Mucosa of descending colon (tissue), 3 donors: ENCODE measurements around the gene PHLDA1. TPM values are rescaled to one million over a fixed set of nuclear protein-coding genes. Genes with fewer than 3 reads are reported as not detected.

Experiments used
- ATAC-seq: fragments of 200-7000 bp; cut with Tn5 transposase; one replicate; pipeline ENCODE4 v1.9.1; 2020; ENCODE audit warnings: mild to moderate bottlenecking, moderate library complexity
- DNase-seq, 3 donors: peaks; one replicate each; pipeline ENCODE4 v3.0.0-alpha.2; 2020
- H3K36me3 ChIP-seq: fragments of 200-600 bp; one replicate; pipeline ENCODE4 v1.8.0; 2021; ENCODE audit warnings: low read depth, mild to moderate bottlenecking
- H3K4me1 ChIP-seq: fragments of 200-600 bp; one replicate; pipeline ENCODE4 v1.8.0; 2021; ENCODE audit warnings: low read depth, mild to moderate bottlenecking
- H3K4me3 ChIP-seq: fragments of 200-600 bp; one replicate; pipeline ENCODE4 v1.8.0; 2021; ENCODE audit warnings: mild to moderate bottlenecking
- H3K9me3 ChIP-seq: fragments of 200-600 bp; one replicate; pipeline ENCODE4 v1.8.0; 2021; ENCODE audit warnings: mild to moderate bottlenecking
- intact Hi-C, 2 donors: fragments of 100-400 bp; cut with DNase I in 1 of 2; cut with micrococcal nuclease in 1 of 2; formaldehyde crosslinking; loops; one replicate each; pipeline versions ENCODE4 v1.11.0 to v1.11.1; 2022; cut with DNase I, micrococcal nuclease
- total RNA-seq, 3 donors: library from RNA; stranded (reverse); fragmentation: NEBNext Ultra II Directional in 2 of 3; extraction: Animal tissue kit (Norgen Biotek cat#: 25700) in 2 of 3; gene quantifications; one replicate each; pipeline versions ENCODE4 v1.2.1 to v1.2.4, GENCODE V29; 2021 to 2023
- TF ChIP-seq, protein P1 (sequence below): fragments of 200-600 bp; IDR thresholded peaks from one replicate; pipeline ENCODE4 v1.8.0; 2022; ENCODE audit warnings: antibody characterized with exemption, mild to moderate bottlenecking
- donor health status: DM: no; HTN: no; CAD: no; lungs with moderate emphysema.
- donor health status: DM: no; HTN: no; CAD: no.
- donor health status: DM: no; HTN: yes; CAD: no.

The PHLDA1 gene
- total RNA-seq, 3 donors from 2014 or later: 2.2 to 8.8 (median 3.5) TPM

DNA sequence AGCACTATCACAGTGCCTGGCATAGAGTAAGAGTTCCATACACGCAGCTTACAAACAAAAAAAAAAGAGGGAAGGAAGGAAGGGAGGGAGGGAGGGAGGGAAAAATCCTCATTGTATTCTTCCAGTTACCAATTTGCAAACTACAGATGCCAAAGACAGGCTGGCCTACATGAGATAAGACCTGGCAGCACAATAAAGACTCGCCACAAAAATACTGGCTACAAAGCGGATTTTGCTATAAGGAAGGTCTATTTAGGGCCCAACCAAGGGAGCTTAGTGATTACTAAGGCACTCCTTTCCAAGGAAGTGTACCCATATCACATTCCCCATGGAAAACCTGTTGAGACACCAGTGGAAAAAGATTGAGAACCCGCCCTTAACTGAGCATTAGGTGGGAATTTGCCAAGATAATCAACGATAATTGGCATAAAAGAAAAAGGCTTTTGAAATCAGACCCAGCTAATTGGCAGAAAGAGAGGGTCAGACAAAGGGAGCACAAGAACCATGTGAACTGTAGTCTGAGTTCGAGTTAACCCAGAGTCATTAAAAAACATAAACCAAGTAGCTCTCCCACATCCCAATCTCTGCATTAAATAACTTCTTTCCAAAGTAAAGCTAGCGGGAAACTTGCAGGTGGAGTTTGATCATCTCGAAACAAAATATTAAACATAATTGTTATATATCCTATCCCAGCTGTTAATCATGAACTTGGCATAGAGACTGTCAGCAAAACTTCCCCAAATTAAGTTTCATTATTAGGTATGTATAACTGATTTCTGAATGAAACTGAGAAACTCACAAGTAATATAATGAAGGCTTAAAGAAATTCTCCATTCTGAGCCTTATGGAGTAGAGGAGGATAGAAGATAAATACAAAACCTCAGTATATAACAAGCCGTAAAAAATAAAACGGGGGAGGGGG is 50.1 kb downstream of the PHLDA1 start:
- Histone ChIP-seq H3K9me3 (no peaks in the 10 kb centered on the region), H3K4me3 (no peak overlapping the region), H3K4me1 (peaks cover 20% of the 10 kb centered on the region), H3K36me3 (no peaks in the 10 kb centered on the region)
- DNase-seq (no peak), ATAC-seq (no peak)
- intact Hi-C loops: no loop called here
- TF ChIP-seq, protein P1, sequence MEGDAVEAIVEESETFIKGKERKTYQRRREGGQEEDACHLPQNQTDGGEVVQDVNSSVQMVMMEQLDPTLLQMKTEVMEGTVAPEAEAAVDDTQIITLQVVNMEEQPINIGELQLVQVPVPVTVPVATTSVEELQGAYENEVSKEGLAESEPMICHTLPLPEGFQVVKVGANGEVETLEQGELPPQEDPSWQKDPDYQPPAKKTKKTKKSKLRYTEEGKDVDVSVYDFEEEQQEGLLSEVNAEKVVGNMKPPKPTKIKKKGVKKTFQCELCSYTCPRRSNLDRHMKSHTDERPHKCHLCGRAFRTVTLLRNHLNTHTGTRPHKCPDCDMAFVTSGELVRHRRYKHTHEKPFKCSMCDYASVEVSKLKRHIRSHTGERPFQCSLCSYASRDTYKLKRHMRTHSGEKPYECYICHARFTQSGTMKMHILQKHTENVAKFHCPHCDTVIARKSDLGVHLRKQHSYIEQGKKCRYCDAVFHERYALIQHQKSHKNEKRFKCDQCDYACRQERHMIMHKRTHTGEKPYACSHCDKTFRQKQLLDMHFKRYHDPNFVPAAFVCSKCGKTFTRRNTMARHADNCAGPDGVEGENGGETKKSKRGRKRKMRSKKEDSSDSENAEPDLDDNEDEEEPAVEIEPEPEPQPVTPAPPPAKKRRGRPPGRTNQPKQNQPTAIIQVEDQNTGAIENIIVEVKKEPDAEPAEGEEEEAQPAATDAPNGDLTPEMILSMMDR: no peak

DNA sequence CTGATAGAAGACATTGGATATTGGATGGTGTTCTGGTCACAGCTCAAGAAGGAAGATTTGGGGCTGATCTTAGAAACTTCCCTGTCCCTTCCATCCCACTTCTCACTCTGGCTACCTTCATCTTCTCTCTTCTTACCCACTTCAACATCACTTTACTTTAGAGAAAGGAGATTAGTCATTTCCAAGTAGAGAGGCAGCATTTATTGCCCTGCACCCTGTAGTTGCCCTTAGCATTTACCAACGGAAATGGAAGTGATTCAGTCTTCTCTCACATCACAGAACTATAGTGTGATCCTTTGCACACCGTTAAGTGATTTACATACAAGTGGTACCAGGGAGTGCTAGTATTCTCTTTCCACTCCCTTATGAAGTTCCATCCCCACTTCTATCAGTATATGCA is 52.4 kb downstream of the PHLDA1 start:
- Histone ChIP-seq H3K4me1 (peaks cover 10% of the 10 kb centered on the region), H3K4me3 (no peak overlapping the region), H3K9me3 (no peaks in the 10 kb centered on the region), H3K36me3 (no peaks in the 10 kb centered on the region)
- TF ChIP-seq, protein P1: no peak
- ATAC-seq (peak; percentile 31), DNase-seq (no peak)
- intact Hi-C loops: no loop called here

GRCh38 chr12:75978677-75979076 is 52.9 kb downstream of the PHLDA1 start:
- intact Hi-C loops: no loop called here
- H3K4me3 ChIP-seq: no peak overlapping the region
- TF ChIP-seq, protein P1: no peak
- no peak for ATAC-seq
- no peak for DNase-seq
- no peaks in the 10 kb centered on the region for H3K9me3 ChIP-seq
- H3K4me1 ChIP-seq: peaks cover 10% of the 10 kb centered on the region
- H3K36me3 ChIP-seq: no peaks in the 10 kb centered on the region

DNA sequence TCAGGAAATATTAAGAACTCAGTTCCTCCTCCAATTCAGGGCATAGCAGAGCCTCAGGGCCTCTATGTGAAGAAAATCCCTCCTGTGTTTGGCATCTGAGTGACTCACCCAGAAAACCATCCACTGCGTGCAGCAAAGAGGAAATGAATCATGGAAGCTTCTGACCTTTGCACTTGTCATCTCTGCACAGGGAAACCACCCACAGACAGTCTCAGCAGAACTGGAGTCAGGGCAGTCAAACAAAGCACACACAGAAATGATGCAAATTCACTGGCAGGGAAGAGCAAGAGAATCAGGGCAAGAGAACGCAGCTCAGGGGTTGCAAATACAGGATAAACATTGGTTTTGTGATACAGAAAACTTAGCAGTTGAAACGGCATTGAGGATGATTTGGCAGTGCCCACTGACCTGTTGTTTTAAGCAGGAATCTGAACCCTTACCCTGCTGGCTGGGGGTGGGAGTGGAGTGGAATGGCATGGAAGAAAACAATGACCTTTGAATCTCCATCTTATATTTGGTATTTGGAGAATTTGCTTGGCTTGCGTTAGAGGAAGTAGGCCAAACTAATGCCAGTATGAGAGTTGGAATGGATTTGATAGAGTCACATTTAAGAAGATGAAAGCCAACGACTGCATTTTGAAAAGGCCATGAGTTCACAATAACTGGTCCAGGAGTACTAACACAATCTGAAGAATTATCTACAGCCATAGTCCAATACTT is 53.5 kb downstream of the PHLDA1 start:
- peaks cover 10% of the 10 kb centered on the region for H3K4me1 ChIP-seq
- no peak overlapping the region for H3K4me3 ChIP-seq
- no peaks in the 10 kb centered on the region for H3K9me3 ChIP-seq
- TF ChIP-seq, protein P1: no peak
- DNase-seq (peak in 1 of 3 donors; percentile 84), ATAC-seq (peak; percentile 99)
- intact Hi-C loops: no loop called here
- H3K36me3 ChIP-seq: no peaks in the 10 kb centered on the region

- Histone ChIP-seq H3K4me3 (no peak overlapping the region), H3K36me3 (no peaks in the 10 kb centered on the region), H3K4me1 (peaks cover 10% of the 10 kb centered on the region), H3K9me3 (no peaks in the 10 kb centered on the region)
- intact Hi-C loops: no loop called here
- TF ChIP-seq, protein P1: no peak
- DNase-seq: no peak
- ATAC-seq: no peak
These were observed 54.0 kb downstream of the PHLDA1 start for GRCh38 chr12:75977590-75977951.
